GM23248 (cell line): ENCODE data around the gene MRPL10. TPM values are rescaled to one million over a fixed set of nuclear protein-coding genes. Genes with fewer than 3 reads are reported as not detected.

Experiments
- DNase-seq: peaks from one replicate; pipeline ENCODE4 v3.0.0-alpha.2; 2015
- H2AFZ ChIP-seq: fragments of 200-600 bp; sonication (generic); 2 replicates; pipeline ENCODE4 v1.6.1; 2016; ENCODE audit warnings: antibody characterized with exemption
- H3F3A ChIP-seq: fragments of 200-600 bp; sonication (generic); 2 replicates; pipeline ENCODE4 v1.6.1; 2016; ENCODE audit warnings: mild to moderate bottlenecking, antibody characterized with exemption, mixed run types; ENCODE audit not compliant: insufficient read depth
- H3K27ac ChIP-seq: fragments of 200-600 bp; sonication (generic); 2 replicates; pipeline ENCODE4 v1.5.1; 2016; ENCODE audit warnings: mild to moderate bottlenecking
- H3K27me3 ChIP-seq: fragments of 200-600 bp; sonication (generic); replicated peaks from 2 replicates; pipeline ENCODE4 v1.6.1; 2016; ENCODE audit warnings: mild to moderate bottlenecking; ENCODE audit not compliant: insufficient read depth
- H3K36me3 ChIP-seq: fragments of 200-600 bp; sonication (generic); 2 replicates; pipeline ENCODE4 v1.6.1; 2016; ENCODE audit warnings: low read depth, mild to moderate bottlenecking
- H3K4me1 ChIP-seq: fragments of 200-600 bp; sonication (generic); 2 replicates; pipeline ENCODE4 v1.6.1; 2016; ENCODE audit warnings: mild to moderate bottlenecking; ENCODE audit not compliant: insufficient read depth
- H3K4me2 ChIP-seq: fragments of 200-600 bp; sonication (generic); one replicate; pipeline ENCODE4 v1.6.1; 2016; ENCODE audit warnings: mild to moderate bottlenecking; ENCODE audit not compliant: unreplicated experiment
- H3K4me3 ChIP-seq: fragments of 200-600 bp; sonication (generic); 2 replicates; pipeline ENCODE4 v1.5.1; 2016; ENCODE audit warnings: mild to moderate bottlenecking
- H3K79me2 ChIP-seq: fragments of 200-600 bp; sonication (generic); 2 replicates; pipeline ENCODE4 v1.6.1; 2016; ENCODE audit warnings: mild to moderate bottlenecking; ENCODE audit not compliant: insufficient read depth
- H3K9ac ChIP-seq: fragments of 200-600 bp; sonication (generic); 2 replicates; pipeline ENCODE4 v1.6.1; 2016; ENCODE audit warnings: mild to moderate bottlenecking
- H3K9me2 ChIP-seq: fragments of 200-600 bp; sonication (generic); 2 replicates; pipeline ENCODE4 v1.6.1; 2016; ENCODE audit warnings: mixed run types, mild to moderate bottlenecking, moderate library complexity; ENCODE audit not compliant: insufficient read depth
- H3K9me3 ChIP-seq: fragments of 200-600 bp; sonication (generic); one replicate; pipeline ENCODE4 v1.6.1; 2017; ENCODE audit warnings: low read depth
- H4K20me1 ChIP-seq: fragments of 200-600 bp; sonication (generic); 2 replicates; pipeline ENCODE4 v1.6.0; 2016; ENCODE audit not compliant: insufficient read depth
- EZH2 ChIP-seq: fragments of 200-600 bp; sonication (generic); IDR thresholded peaks from 2 replicates; pipeline ENCODE4 v1.6.1; 2018; ENCODE audit warnings: antibody characterized with exemption, mild to moderate bottlenecking; ENCODE audit not compliant: insufficient read depth, poor library complexity, severe bottlenecking
- EZH2phosphoT487 ChIP-seq: fragments of 200-600 bp; sonication (generic); IDR thresholded peaks from 2 replicates; pipeline ENCODE4 v1.6.1; 2018; ENCODE audit warnings: antibody characterized with exemption, moderate library complexity, mild to moderate bottlenecking, low read depth; ENCODE audit not compliant: insufficient read depth
- WGBS, 2 experiments: methylation state at CpG; one replicate each; pipeline ENCODE4 v1.1.6; 2015 to 2017; ENCODE audit warnings: low lambda C conversion rate in 2 of 2, low coverage in 1 of 2; ENCODE audit errors: missing lambda C conversion rate in 2 of 2; 5-methylcytosine and 5-hydroxymethylcytosine counted together
- in situ Hi-C: fragments of 300-500 bp; cut with MboI; formaldehyde crosslinking; loops from 2 replicates; pipeline ENCODE4 v1.15.0; 2020
- polyA plus RNA-seq: library from polyadenylated mRNA; unstranded; fragments of >200 nt; fragmentation: Nextera tagmentation; extraction: Ambion mirVana; gene quantifications from 2 replicates; pipeline ENCODE4 v1.2.1, GENCODE V29; 2016
- total RNA-seq: library from RNA; depleted of rRNA; stranded (reverse); fragments of >200 nt; shearing (Covaris generic); gene quantifications from 2 replicates; pipeline ENCODE4 v1.2.3, GENCODE V29; 2014

MRPL10 gene
- total and polyA plus RNA-seq, 2 experiments from 2014 or later = 30.6 to 37.3 TPM

DNA sequence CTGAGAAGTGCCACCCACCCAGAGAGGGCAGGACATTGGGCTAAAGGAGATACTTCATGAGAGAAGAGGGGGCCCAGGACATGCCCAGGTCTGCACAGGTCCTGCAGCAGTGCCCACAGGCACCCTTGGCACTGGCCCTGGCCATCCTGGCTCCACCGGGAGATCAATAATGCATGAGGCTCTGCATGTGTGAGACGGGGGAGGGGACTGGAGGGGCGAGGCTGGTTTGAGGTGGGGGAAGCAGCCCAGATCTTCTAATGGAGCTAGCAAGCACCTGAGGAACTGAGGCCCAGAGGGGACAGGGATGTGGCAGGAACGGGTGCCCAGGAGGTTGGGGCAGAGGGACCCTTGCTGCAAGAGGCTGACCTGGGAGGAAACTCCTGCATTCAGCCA, 10.3 kb downstream of the MRPL10 start:
- peaks cover 10% of the 10 kb centered on the region for H3K4me1 ChIP-seq
- 13 to 24% methylated on average over 4 of the region's 4 CpGs for WGBS, 2 experiments
- no peaks in the 10 kb centered on the region for H3K79me2 ChIP-seq
- H3K9ac ChIP-seq = peak overlapping the region; percentile 69
- no peak for DNase-seq
- TF ChIP-seq EZH2phosphoT487 = no peak
- TF ChIP-seq EZH2 = no peak
- H3K9me2 ChIP-seq = no peaks in the 10 kb centered on the region
- no peaks in the 10 kb centered on the region for H3F3A ChIP-seq
- peak overlapping the region; percentile 95 for H2AFZ ChIP-seq
- H3K27me3 ChIP-seq = no peaks in the 10 kb centered on the region
- H4K20me1 ChIP-seq = no peaks in the 10 kb centered on the region
- in situ Hi-C loops = no loop called here
- H3K36me3 ChIP-seq = peaks cover 4% of the 10 kb centered on the region; the same call in 1 of the 2 replicates
- H3K4me2 ChIP-seq = peak overlapping the region; percentile 87
- H3K4me3 ChIP-seq = peak overlapping the region; percentile 76
- peak overlapping the region; percentile 22; the same call in 1 of the 2 replicates for H3K27ac ChIP-seq
- no peaks in the 10 kb centered on the region for H3K9me3 ChIP-seq

DNA sequence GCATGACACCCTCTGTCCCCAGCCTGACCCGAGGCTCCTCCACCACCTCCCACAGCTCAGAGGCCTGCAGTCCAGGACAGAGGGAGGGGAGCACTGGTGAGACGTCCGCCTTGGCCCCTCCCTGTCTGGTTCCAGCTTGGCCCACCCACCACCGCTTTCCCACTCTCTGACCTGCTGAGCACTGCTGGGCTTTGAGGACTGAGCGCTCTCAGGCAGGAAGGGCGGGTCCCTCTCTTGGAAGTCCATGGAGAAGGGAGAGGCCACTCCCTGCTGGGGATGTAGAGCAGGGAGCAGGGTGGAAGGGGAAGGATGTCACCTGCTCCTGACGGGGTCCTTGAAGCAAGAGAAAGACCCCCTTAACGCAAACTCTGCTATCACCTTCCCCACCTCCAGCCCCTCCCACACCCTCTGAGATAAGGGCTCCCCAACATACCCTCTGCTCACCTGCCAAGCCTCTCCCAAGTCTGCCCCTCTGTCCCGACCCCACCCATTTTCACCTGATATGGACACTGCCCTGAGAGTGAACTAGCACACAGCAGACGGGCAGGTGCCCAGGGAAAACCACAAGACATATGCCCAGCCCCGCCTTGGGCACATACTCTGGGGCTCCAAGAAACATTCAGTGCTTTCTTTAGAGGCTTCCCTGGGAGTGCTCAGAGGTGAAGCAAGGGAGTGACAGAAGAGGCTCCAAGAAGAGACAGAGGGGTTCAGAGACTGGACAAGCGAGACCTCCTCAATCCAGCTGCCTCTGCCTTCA, 11.1 kb downstream of the MRPL10 start:
- H3K27me3 ChIP-seq = no peaks in the 10 kb centered on the region
- no peaks in the 10 kb centered on the region for H4K20me1 ChIP-seq
- no peak overlapping the region for H3K4me3 ChIP-seq
- TF ChIP-seq EZH2phosphoT487 (no peak), EZH2 (no peak)
- no peaks in the 10 kb centered on the region for H3K9me3 ChIP-seq
- H3K9ac ChIP-seq = no peak overlapping the region
- H2AFZ ChIP-seq = no peak overlapping the region
- H3K4me2 ChIP-seq = no peak overlapping the region
- 67 to 73% methylated on average over 11 to 12 of the region's 12 CpGs for WGBS, 2 experiments
- H3K27ac ChIP-seq = no peak overlapping the region
- no peaks in the 10 kb centered on the region for H3K9me2 ChIP-seq
- H3K4me1 ChIP-seq = peaks cover 10% of the 10 kb centered on the region
- H3K36me3 ChIP-seq = no peaks in the 10 kb centered on the region
- in situ Hi-C loops = no loop called here
- no peaks in the 10 kb centered on the region for H3F3A ChIP-seq
- no peak for DNase-seq
- no peaks in the 10 kb centered on the region for H3K79me2 ChIP-seq

DNA sequence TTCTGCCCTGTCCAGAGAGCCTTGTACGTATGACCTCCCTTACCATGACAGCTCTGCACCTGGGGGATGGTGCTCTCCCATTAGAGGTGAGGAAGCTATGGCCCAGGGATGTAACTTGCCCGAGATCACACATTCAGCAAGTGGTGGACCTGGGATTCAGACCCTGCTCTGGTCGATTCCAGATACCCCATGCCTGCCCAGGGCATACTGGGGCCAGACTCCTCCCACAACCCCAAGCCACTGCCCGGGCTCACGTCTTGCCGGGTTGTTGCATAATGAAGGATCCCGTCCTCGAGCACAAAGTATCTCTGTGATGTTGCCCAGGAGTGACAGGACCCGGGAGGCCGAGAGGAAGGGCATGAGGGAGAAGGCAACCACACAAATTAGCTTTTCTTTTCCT, 11.9 kb downstream of the MRPL10 start:
- H3K27me3 ChIP-seq = no peaks in the 10 kb centered on the region
- H3K9me2 ChIP-seq = no peaks in the 10 kb centered on the region
- no peak overlapping the region for H3K4me3 ChIP-seq
- no peaks in the 10 kb centered on the region for H4K20me1 ChIP-seq
- 78 to 86% methylated on average over 10 of the region's 10 CpGs for WGBS, 2 experiments
- H3K9me3 ChIP-seq = no peaks in the 10 kb centered on the region
- H2AFZ ChIP-seq = no peak overlapping the region
- H3K9ac ChIP-seq = no peak overlapping the region
- H3K4me2 ChIP-seq = no peak overlapping the region
- H3K27ac ChIP-seq = no peak overlapping the region
- in situ Hi-C loops = no loop called here
- DNase-seq = no peak
- TF ChIP-seq EZH2 = no peak
- no peak for TF ChIP-seq EZH2phosphoT487
- peaks cover 10% of the 10 kb centered on the region for H3K4me1 ChIP-seq
- H3K79me2 ChIP-seq = no peaks in the 10 kb centered on the region
- no peaks in the 10 kb centered on the region for H3K36me3 ChIP-seq
- no peaks in the 10 kb centered on the region for H3F3A ChIP-seq

DNA sequence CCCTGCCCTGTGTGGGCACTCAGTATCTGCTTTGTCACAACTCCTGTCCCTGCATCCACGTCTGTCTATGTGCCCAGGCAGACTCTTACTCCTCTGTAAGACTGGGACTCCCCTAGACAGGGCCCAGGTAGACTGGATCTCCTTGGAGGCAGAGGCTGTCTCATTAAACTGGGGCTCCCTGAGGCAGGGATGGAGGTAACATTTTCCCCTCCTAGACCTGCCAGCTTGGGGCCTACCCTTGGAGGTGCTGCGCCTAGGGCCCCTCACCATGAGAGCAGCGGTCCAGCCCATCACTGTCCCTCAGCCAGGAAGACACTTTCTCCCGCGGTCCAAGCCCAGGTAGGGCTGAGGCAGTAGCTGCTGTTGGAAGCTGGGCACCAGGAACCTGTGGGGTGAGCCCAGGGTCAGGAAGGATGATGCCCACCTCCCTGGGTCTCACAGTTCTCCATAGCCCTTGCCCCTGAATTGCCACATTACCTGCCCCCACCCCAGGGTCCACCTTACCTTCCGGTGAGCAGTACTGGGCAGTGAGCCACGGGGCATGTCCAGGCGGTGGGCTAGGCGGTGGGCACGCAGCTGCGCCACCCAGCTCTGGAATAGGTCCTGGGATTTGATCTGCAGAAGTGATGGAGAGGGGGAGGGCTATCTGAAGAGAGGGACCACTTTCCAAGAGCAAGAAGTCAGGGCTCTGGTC, 13.2 kb downstream of the MRPL10 start:
- H4K20me1 ChIP-seq = no peaks in the 10 kb centered on the region
- no peak overlapping the region for H2AFZ ChIP-seq
- in situ Hi-C loops = no loop called here
- no peaks in the 10 kb centered on the region for H3F3A ChIP-seq
- DNase-seq = no peak
- TF ChIP-seq EZH2 (no peak), EZH2phosphoT487 (no peak)
- H3K9ac ChIP-seq = no peak overlapping the region
- no peaks in the 10 kb centered on the region for H3K27me3 ChIP-seq
- no peaks in the 10 kb centered on the region for H3K9me2 ChIP-seq
- H3K4me2 ChIP-seq = no peak overlapping the region
- H3K9me3 ChIP-seq = no peaks in the 10 kb centered on the region
- no peak overlapping the region for H3K27ac ChIP-seq
- 82 to 91% methylated on average over 11 of the region's 11 CpGs for WGBS, 2 experiments
- H3K4me1 ChIP-seq = peaks cover 10% of the 10 kb centered on the region
- no peak overlapping the region for H3K4me3 ChIP-seq
- H3K36me3 ChIP-seq = no peaks in the 10 kb centered on the region
- H3K79me2 ChIP-seq = no peaks in the 10 kb centered on the region
